T-helper 22 cell (primary cell): ENCODE results near the gene PTCH2.

Experiments used
- DNase-seq: peaks from one replicate; pipeline ENCODE4 v3.0.0-alpha.2; 2020; ENCODE audit warnings: low read depth

Gene PTCH2

GRCh38 chr1:44778705-44779576 lies 64.1 kb downstream of the PTCH2 start:
- DNase-seq = no peak

GRCh38 chr1:44777969-44778635 lies 65.0 kb downstream of the PTCH2 start:
- no peak for DNase-seq

- no peak for DNase-seq
These were observed 65.5 kb downstream of the PTCH2 start for GRCh38 chr1:44777547-44777946.

GRCh38 chr1:44776730-44777068 lies 66.4 kb downstream of the PTCH2 start:
- no peak for DNase-seq

GRCh38 chr1:44775930-44776729 lies 66.9 kb downstream of the PTCH2 start:
- DNase-seq = no peak

GRCh38 chr1:44775078-44775929 lies 67.7 kb downstream of the PTCH2 start, which contains the start of gene RPS8:
RPS8 (plus strand) TSS chr1:44775540; CDS start chr1:44775597, 57 bp downstream.
- peak; percentile 74 for DNase-seq
